Neural cell (in vitro differentiated cells): Measurements from ENCODE around the gene B3GNT5. TPM values are rescaled to one million over a fixed set of nuclear protein-coding genes. Genes with fewer than 3 reads are reported as not detected.

Experiments
- H2AFZ ChIP-seq: fragments of 200-600, 300-800 bp; sonication (generic), shearing (Covaris generic); 2 replicates; pipeline ENCODE4 v1.6.0; 2014; ENCODE audit warnings: low read depth, mild to moderate bottlenecking, antibody characterized with exemption, low read length, moderate library complexity
- H3F3A ChIP-seq: fragments of 200-600 bp; shearing (Covaris generic); 2 replicates; pipeline ENCODE4 v1.6.1; 2016; ENCODE audit warnings: mild to moderate bottlenecking, moderate library complexity, mixed read lengths, antibody characterized with exemption, low read length; ENCODE audit not compliant: insufficient read depth, poor library complexity, severe bottlenecking
- H3K27ac ChIP-seq: fragments of 200-600, 300-800 bp; sonication (generic), shearing (Covaris generic); 2 replicates; pipeline ENCODE4 v1.5.1; 2014; ENCODE audit warnings: mild to moderate bottlenecking, low read length, moderate library complexity
- H3K27me3 ChIP-seq: fragments of 300-800, 200-600 bp; sonication (generic), shearing (Covaris generic); 2 replicates; pipeline ENCODE4 v1.6.0; 2014; ENCODE audit warnings: mild to moderate bottlenecking, low read depth, low read length, moderate library complexity; ENCODE audit not compliant: insufficient read depth
- H3K36me3 ChIP-seq: fragments of 300-800, 200-600 bp; sonication (generic), shearing (Covaris generic); 2 replicates; pipeline ENCODE4 v1.5.1; 2014; ENCODE audit warnings: mild to moderate bottlenecking, antibody characterized with exemption, low read length, moderate library complexity; ENCODE audit not compliant: insufficient read depth
- H3K4me2 ChIP-seq: fragments of 300-800, 200-600 bp; sonication (generic), shearing (Covaris generic); 2 replicates; pipeline ENCODE4 v1.6.0; 2014; ENCODE audit warnings: mild to moderate bottlenecking, low read length
- H3K4me3 ChIP-seq: fragments of 300-800, 200-600 bp; sonication (generic), shearing (Covaris generic); 2 replicates; pipeline ENCODE4 v1.5.1; 2014; ENCODE audit warnings: mild to moderate bottlenecking, low read length, moderate library complexity
- H3K79me2 ChIP-seq: fragments of 200-600 bp; shearing (Covaris generic); replicated peaks from 2 replicates; pipeline ENCODE4 v1.6.0; 2014; ENCODE audit warnings: mild to moderate bottlenecking, low read length, moderate library complexity; ENCODE audit not compliant: insufficient read depth
- H3K9ac ChIP-seq: fragments of 300-800, 200-600 bp; sonication (generic), shearing (Covaris generic); 2 replicates; pipeline ENCODE4 v1.6.1; 2016; ENCODE audit warnings: mild to moderate bottlenecking, low read length, mixed read lengths
- H3K9me2 ChIP-seq: fragments of 200-600 bp; shearing (Covaris generic); 2 replicates; pipeline ENCODE4 v1.6.1; 2016; ENCODE audit warnings: mild to moderate bottlenecking, low read length, mixed read lengths; ENCODE audit not compliant: insufficient read depth
- H3K9me3 ChIP-seq: fragments of 200-600, 300-800 bp; sonication (generic), shearing (Covaris generic); 2 replicates; pipeline ENCODE4 v1.6.1; 2016; ENCODE audit warnings: mild to moderate bottlenecking, mixed run types, low read length, moderate library complexity, mixed read lengths
- H4K20me1 ChIP-seq: fragments of 200-600 bp; shearing (Covaris generic); 2 replicates; pipeline ENCODE4 v1.6.1; 2016; ENCODE audit warnings: mild to moderate bottlenecking, mixed run types; ENCODE audit not compliant: insufficient read depth
- EP300 ChIP-seq: fragments of 450-650 bp; conservative IDR thresholded peaks from 2 replicates; pipeline ENCODE4 v1.6.1; 2014; ENCODE audit warnings: antibody characterized with exemption, mild to moderate bottlenecking, moderate library complexity; ENCODE audit not compliant: poor library complexity, severe bottlenecking
- EZH2 ChIP-seq: fragments of 200-600, 300-800 bp; shearing (Covaris generic), sonication (generic); IDR thresholded peaks from 2 replicates; pipeline ENCODE4 v1.6.1; 2014; ENCODE audit warnings: antibody characterized with exemption, low read length, borderline replicate concordance, mild to moderate bottlenecking; ENCODE audit not compliant: insufficient read depth, poor library complexity, severe bottlenecking
- MXI1 ChIP-seq: fragments of 450-650 bp; conservative IDR thresholded peaks from 2 replicates; pipeline ENCODE4 v1.6.1; 2014; ENCODE audit warnings: antibody characterized with exemption, mild to moderate bottlenecking; ENCODE audit not compliant: poor library complexity, severe bottlenecking
- POLR2AphosphoS5 ChIP-seq: IDR thresholded peaks from 2 replicates; pipeline ENCODE4 v1.6.1; 2012
- RAD21 ChIP-seq: fragments of 450-650 bp; conservative IDR thresholded peaks from 2 replicates; pipeline ENCODE4 v1.6.1; 2014; ENCODE audit warnings: antibody characterized with exemption, mild to moderate bottlenecking, moderate library complexity
- SMC3 ChIP-seq: fragments of 450-650 bp; conservative IDR thresholded peaks from 2 replicates; pipeline ENCODE4 v1.6.1; 2014; ENCODE audit warnings: antibody characterized with exemption, mild to moderate bottlenecking, moderate library complexity; ENCODE audit not compliant: poor library complexity
- TAF1 ChIP-seq: IDR thresholded peaks from 2 replicates; pipeline ENCODE4 v1.6.1; 2012; ENCODE audit warnings: low read depth
- polyA plus RNA-seq: library from polyadenylated mRNA; depleted of rRNA; stranded (reverse); fragments of >200 nt; gene quantifications from 2 replicates; pipeline ENCODE4 v1.2.3, GENCODE V29; 2014
- TF ChIP-seq, protein P1 (sequence below): fragments of 450-650 bp; IDR thresholded peaks from 2 replicates; pipeline ENCODE4 v1.5.1; 2014; ENCODE audit warnings: antibody characterized with exemption, mild to moderate bottlenecking, moderate library complexity; ENCODE audit not compliant: poor library complexity, severe bottlenecking
- TF ChIP-seq, protein P2 (sequence below): IDR thresholded peaks from 2 replicates; pipeline ENCODE4 v1.6.1; 2012; ENCODE audit warnings: borderline replicate concordance

The B3GNT5 gene
- polyA plus RNA-seq, 1 donor from 2014 or later: 6.1 TPM

DNA sequence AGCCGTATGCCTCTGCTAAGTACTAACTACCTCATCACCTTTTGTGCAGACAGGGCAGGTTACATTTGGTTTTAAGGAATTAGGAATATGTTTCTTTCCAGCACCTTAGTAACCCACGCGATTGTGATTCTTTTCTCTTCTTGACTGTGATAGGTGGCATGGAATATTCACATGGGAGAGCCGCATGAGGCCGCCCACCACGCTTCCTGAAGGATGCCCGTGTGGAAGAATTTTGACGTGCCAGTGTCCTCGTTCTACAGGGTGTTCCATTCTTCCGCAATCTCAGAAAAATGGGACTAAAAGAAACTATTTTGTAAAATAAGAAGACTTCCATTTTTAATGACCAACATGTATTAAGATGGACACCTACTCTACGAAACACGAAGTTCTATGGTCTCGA is 16.3 kb downstream of the B3GNT5 start:
- peaks cover 12% of the 10 kb centered on the region for H3K36me3 ChIP-seq
- H3K9me3 ChIP-seq: no peaks in the 10 kb centered on the region
- H3K4me2 ChIP-seq: no peak overlapping the region

DNA sequence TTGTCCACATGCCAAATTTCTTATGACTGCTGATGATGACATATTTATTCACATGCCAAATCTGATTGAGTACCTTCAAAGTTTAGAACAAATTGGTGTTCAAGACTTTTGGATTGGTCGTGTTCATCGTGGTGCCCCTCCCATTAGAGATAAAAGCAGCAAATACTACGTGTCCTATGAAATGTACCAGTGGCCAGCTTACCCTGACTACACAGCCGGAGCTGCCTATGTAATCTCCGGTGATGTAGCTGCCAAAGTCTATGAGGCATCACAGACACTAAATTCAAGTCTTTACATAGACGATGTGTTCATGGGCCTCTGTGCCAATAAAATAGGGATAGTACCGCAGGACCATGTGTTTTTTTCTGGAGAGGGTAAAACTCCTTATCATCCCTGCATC is 17.3 kb downstream of the B3GNT5 start:
- Histone ChIP-seq H3K9ac (no peak overlapping the region), H3K36me3 (peaks cover 12% of the 10 kb centered on the region), H4K20me1 (no peaks in the 10 kb centered on the region), H3K27ac (no peak overlapping the region), H3F3A (no peaks in the 10 kb centered on the region), H3K9me2 (no peaks in the 10 kb centered on the region), H3K9me3 (no peaks in the 10 kb centered on the region), H3K4me3 (no peak overlapping the region), H3K27me3 (no peaks in the 10 kb centered on the region), H3K4me2 (no peak overlapping the region), H2AFZ (no peak overlapping the region), H3K79me2 (no peaks in the 10 kb centered on the region)
- TF ChIP-seq SMC3: no peak
- TF ChIP-seq MXI1: no peak
- TF ChIP-seq, protein P1, sequence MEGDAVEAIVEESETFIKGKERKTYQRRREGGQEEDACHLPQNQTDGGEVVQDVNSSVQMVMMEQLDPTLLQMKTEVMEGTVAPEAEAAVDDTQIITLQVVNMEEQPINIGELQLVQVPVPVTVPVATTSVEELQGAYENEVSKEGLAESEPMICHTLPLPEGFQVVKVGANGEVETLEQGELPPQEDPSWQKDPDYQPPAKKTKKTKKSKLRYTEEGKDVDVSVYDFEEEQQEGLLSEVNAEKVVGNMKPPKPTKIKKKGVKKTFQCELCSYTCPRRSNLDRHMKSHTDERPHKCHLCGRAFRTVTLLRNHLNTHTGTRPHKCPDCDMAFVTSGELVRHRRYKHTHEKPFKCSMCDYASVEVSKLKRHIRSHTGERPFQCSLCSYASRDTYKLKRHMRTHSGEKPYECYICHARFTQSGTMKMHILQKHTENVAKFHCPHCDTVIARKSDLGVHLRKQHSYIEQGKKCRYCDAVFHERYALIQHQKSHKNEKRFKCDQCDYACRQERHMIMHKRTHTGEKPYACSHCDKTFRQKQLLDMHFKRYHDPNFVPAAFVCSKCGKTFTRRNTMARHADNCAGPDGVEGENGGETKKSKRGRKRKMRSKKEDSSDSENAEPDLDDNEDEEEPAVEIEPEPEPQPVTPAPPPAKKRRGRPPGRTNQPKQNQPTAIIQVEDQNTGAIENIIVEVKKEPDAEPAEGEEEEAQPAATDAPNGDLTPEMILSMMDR: no peak
- no peak for TF ChIP-seq TAF1

More for the DNA sequence above, 16.3 kb downstream of the B3GNT5 start:
- H3F3A ChIP-seq: no peaks in the 10 kb centered on the region
- no peaks in the 10 kb centered on the region for H4K20me1 ChIP-seq
- H3K4me3 ChIP-seq: no peak overlapping the region
- H3K9ac ChIP-seq: no peak overlapping the region
- no peaks in the 10 kb centered on the region for H3K79me2 ChIP-seq
- TF ChIP-seq RAD21 (no peak), SMC3 (no peak), EP300 (no peak), MXI1 (no peak), EZH2 (no peak), TAF1 (no peak), POLR2AphosphoS5 (no peak)
- TF ChIP-seq, protein P1: no peak
- TF ChIP-seq, protein P2, sequence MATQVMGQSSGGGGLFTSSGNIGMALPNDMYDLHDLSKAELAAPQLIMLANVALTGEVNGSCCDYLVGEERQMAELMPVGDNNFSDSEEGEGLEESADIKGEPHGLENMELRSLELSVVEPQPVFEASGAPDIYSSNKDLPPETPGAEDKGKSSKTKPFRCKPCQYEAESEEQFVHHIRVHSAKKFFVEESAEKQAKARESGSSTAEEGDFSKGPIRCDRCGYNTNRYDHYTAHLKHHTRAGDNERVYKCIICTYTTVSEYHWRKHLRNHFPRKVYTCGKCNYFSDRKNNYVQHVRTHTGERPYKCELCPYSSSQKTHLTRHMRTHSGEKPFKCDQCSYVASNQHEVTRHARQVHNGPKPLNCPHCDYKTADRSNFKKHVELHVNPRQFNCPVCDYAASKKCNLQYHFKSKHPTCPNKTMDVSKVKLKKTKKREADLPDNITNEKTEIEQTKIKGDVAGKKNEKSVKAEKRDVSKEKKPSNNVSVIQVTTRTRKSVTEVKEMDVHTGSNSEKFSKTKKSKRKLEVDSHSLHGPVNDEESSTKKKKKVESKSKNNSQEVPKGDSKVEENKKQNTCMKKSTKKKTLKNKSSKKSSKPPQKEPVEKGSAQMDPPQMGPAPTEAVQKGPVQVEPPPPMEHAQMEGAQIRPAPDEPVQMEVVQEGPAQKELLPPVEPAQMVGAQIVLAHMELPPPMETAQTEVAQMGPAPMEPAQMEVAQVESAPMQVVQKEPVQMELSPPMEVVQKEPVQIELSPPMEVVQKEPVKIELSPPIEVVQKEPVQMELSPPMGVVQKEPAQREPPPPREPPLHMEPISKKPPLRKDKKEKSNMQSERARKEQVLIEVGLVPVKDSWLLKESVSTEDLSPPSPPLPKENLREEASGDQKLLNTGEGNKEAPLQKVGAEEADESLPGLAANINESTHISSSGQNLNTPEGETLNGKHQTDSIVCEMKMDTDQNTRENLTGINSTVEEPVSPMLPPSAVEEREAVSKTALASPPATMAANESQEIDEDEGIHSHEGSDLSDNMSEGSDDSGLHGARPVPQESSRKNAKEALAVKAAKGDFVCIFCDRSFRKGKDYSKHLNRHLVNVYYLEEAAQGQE: no peak
- H3K27ac ChIP-seq: no peak overlapping the region
- no peaks in the 10 kb centered on the region for H3K27me3 ChIP-seq
- no peak overlapping the region for H2AFZ ChIP-seq
- H3K9me2 ChIP-seq: no peaks in the 10 kb centered on the region
